H1 (cell line): Measurements from ENCODE around the gene CGREF1. TPM values are rescaled to one million over a fixed set of nuclear protein-coding genes. Genes with fewer than 3 reads are reported as not detected.

ENCODE experiments used
- CTCF ChIA-PET: fragments of 300-600 bp; sonication (Branson Sonifier 250); formaldehyde crosslinking; loops from one replicate; lab custom pipeline; 2021; ENCODE audit not compliant: partially characterized antibody; lab: Charles Lee
- POLR2A ChIA-PET: fragments of 300-600 bp; sonication (Branson Sonifier 250); formaldehyde crosslinking; loops from one replicate; lab custom pipeline; 2021; ENCODE audit warnings: inconsistent platforms; ENCODE audit not compliant: partially characterized antibody; lab: Charles Lee
- DNase-seq, 2 experiments: peaks; one replicate each; pipeline versions ENCODE4 v3.0.0 to v3.0.0-alpha.2; 2010 to 2022; ENCODE audit warnings: low spot score in 2 of 2, low read depth in 1 of 2, mixed read lengths in 1 of 2
- FAIRE-seq: peaks from 2 replicates; lab custom pipeline; 2011; peaks lifted over from hg19 to GRCh38; lab: Jason Lieb, UNC
- H2AFZ ChIP-seq: 2 replicates; pipeline ENCODE4 v1.8.1; 2012; ENCODE audit warnings: low read length, inconsistent platforms
- H2AK5ac ChIP-seq: 2 replicates; pipeline ENCODE4 v1.6.1; 2013; ENCODE audit warnings: low read depth, low read length
- H2BK120ac ChIP-seq: replicated peaks from 2 replicates; pipeline ENCODE3; 2013; ENCODE audit warnings: low read depth, low read length, inconsistent platforms
- H2BK12ac ChIP-seq: 2 replicates; pipeline ENCODE4 v1.6.1; 2013; ENCODE audit warnings: low read depth, low read length
- H2BK15ac ChIP-seq: 2 replicates; pipeline ENCODE4 v1.6.1; 2013; ENCODE audit warnings: low read length
- H2BK20ac ChIP-seq: 2 replicates; pipeline ENCODE4 v1.6.1; 2013; ENCODE audit warnings: low read length
- H2BK5ac ChIP-seq: 2 replicates; pipeline ENCODE4 v1.6.1; 2013; ENCODE audit warnings: low read depth, low read length
- H3K14ac ChIP-seq: 2 replicates; pipeline ENCODE4 v1.6.1; 2013; ENCODE audit warnings: inconsistent platforms; ENCODE audit not compliant: insufficient read length
- H3K18ac ChIP-seq: 2 replicates; pipeline ENCODE4 v1.6.1; 2013; ENCODE audit warnings: low read length; ENCODE audit errors: extremely low read depth
- H3K23ac ChIP-seq: 2 replicates; pipeline ENCODE4 v1.6.1; 2013; ENCODE audit warnings: inconsistent platforms; ENCODE audit not compliant: insufficient read length
- H3K23me2 ChIP-seq: 2 replicates; pipeline ENCODE4 v1.6.1; 2013; ENCODE audit warnings: low read depth, low read length
- H3K27ac ChIP-seq: 2 replicates; pipeline ENCODE4 v1.6.1; 2011; ENCODE audit warnings: low read depth, low read length, inconsistent platforms
- H3K27me3 ChIP-seq, 4 experiments: replicated peaks in 1 of 4; 1 replicate in 1 of 4; 2 replicates in 3 of 4; pipeline versions ENCODE4 v1.6.1 to v1.8.1; 2011 to 2013; ENCODE audit warnings: low read length in 3 of 4, mild to moderate bottlenecking in 3 of 4, inconsistent platforms in 2 of 4, mixed read lengths in 2 of 4, moderate library complexity in 1 of 4; ENCODE audit not compliant: control insufficient read depth in 3 of 4, insufficient read depth in 3 of 4; ENCODE audit errors: extremely low read depth in 1 of 4
- H3K36me3 ChIP-seq, 4 experiments: 2 replicates each; pipeline versions ENCODE4 v1.6.1 to v1.8.1; 2011 to 2013; ENCODE audit warnings: mild to moderate bottlenecking in 4 of 4, low read length in 3 of 4, moderate library complexity in 2 of 4, control low read depth in 1 of 4, inconsistent platforms in 1 of 4; ENCODE audit not compliant: insufficient read depth in 4 of 4, control insufficient read depth in 2 of 4
- H3K4ac ChIP-seq: replicated peaks from 2 replicates; pipeline ENCODE3; 2013; ENCODE audit warnings: low read length, low read depth, mixed read lengths, inconsistent platforms; ENCODE audit not compliant: insufficient read length
- H3K4me1 ChIP-seq, 4 experiments: replicated peaks in 1 of 4; 1 replicate in 1 of 4; 2 replicates in 3 of 4; pipeline versions ENCODE4 v1.6.1 to v1.8.1; 2011 to 2013; ENCODE audit warnings: low read length in 3 of 4, inconsistent platforms in 2 of 4, mixed read lengths in 1 of 4; ENCODE audit not compliant: insufficient read depth in 4 of 4, control insufficient read depth in 3 of 4
- H3K4me2 ChIP-seq, 2 experiments: 2 replicates each; pipeline versions ENCODE4 v1.6.1 to v1.8.1; 2011 to 2013; ENCODE audit warnings: low read depth in 2 of 2, low read length in 2 of 2, control low read depth in 1 of 2, inconsistent platforms in 1 of 2, mild to moderate bottlenecking in 1 of 2; ENCODE audit not compliant: insufficient read depth in 1 of 2
- H3K4me3 ChIP-seq, 4 experiments: fragments of 200-600, 300-600 bp in 1 of 4; sonication (generic), shearing (Covaris generic), sonication (Bioruptor Twin) in 1 of 4; 2 replicates each; pipeline versions ENCODE4 v1.5.1 to v1.8.1; 2011 to 2016; ENCODE audit warnings: low read length in 4 of 4, low read depth in 3 of 4, control low read depth in 2 of 4, inconsistent platforms in 2 of 4, mild to moderate bottlenecking in 2 of 4, mixed read lengths in 1 of 4, moderate library complexity in 1 of 4; ENCODE audit not compliant: insufficient read depth in 2 of 4; ENCODE audit errors: extremely low read depth in 1 of 4
- H3K56ac ChIP-seq: replicated peaks from 2 replicates; pipeline ENCODE3; 2013; ENCODE audit warnings: low read depth, mild to moderate bottlenecking, mixed read lengths, low read length, inconsistent platforms; ENCODE audit not compliant: insufficient read length
- H3K79me1 ChIP-seq: 2 replicates; pipeline ENCODE4 v1.6.1; 2013; ENCODE audit warnings: low read depth, low read length, control low read depth
- H3K79me2 ChIP-seq, 2 experiments: 2 replicates each; pipeline versions ENCODE4 v1.6.1 to v1.8.1; 2012 to 2013; ENCODE audit warnings: low read length in 2 of 2, mild to moderate bottlenecking in 2 of 2, inconsistent platforms in 1 of 2; ENCODE audit not compliant: insufficient read depth in 2 of 2, control insufficient read depth in 1 of 2
- H3K9ac ChIP-seq, 4 experiments: replicated peaks in 1 of 4; 1 replicate in 1 of 4; 2 replicates in 3 of 4; pipeline versions ENCODE4 v1.6.1 to v1.8.1; 2011 to 2013; ENCODE audit warnings: low read depth in 3 of 4, low read length in 3 of 4, control low read depth in 2 of 4, mild to moderate bottlenecking in 2 of 4, moderate library complexity in 2 of 4, inconsistent platforms in 1 of 4; ENCODE audit errors: extremely low read depth in 1 of 4
- H3K9me3 ChIP-seq, 2 experiments: 2 replicates each; pipeline versions ENCODE4 v1.6.1 to v1.8.1; 2012 to 2013; ENCODE audit warnings: mild to moderate bottlenecking in 2 of 2, moderate library complexity in 2 of 2, control low read depth in 1 of 2, inconsistent platforms in 1 of 2, low read depth in 1 of 2, low read length in 1 of 2, mixed read lengths in 1 of 2; ENCODE audit not compliant: insufficient read depth in 2 of 2
- H4K20me1 ChIP-seq, 2 experiments: replicated peaks in 1 of 2; 2 replicates each; pipeline versions ENCODE3 to v1.8.1; 2011 to 2013; ENCODE audit warnings: inconsistent platforms in 2 of 2, low read length in 2 of 2, mild to moderate bottlenecking in 1 of 2; ENCODE audit not compliant: insufficient read depth in 2 of 2, control insufficient read depth in 1 of 2
- H4K5ac ChIP-seq: 2 replicates; pipeline ENCODE4 v1.6.1; 2013; ENCODE audit warnings: low read length, low read depth, mixed read lengths, inconsistent platforms; ENCODE audit not compliant: insufficient read length
- H4K8ac ChIP-seq: 2 replicates; pipeline ENCODE4 v1.8.0; 2013; ENCODE audit warnings: mild to moderate bottlenecking, moderate library complexity, low read length, inconsistent platforms; ENCODE audit not compliant: insufficient read depth; ENCODE audit errors: extremely low read depth
- H4K91ac ChIP-seq: replicated peaks from 2 replicates; pipeline ENCODE3; 2013; ENCODE audit warnings: low read length, mixed read lengths, inconsistent platforms; ENCODE audit not compliant: insufficient read length
- BRCA1 ChIP-seq: IDR thresholded peaks from 2 replicates; pipeline ENCODE4 v1.6.1; 2012; ENCODE audit warnings: low read depth, low read length, improper control_type of control experiment
- CHD2 ChIP-seq: IDR thresholded peaks from 2 replicates; pipeline ENCODE4 v1.6.1; 2012; ENCODE audit warnings: low read length, improper control_type of control experiment
- FOSL1 ChIP-seq: IDR thresholded peaks from 2 replicates; pipeline ENCODE4 v1.6.1; 2011; ENCODE audit warnings: mild to moderate bottlenecking, low read depth, low read length, moderate library complexity; ENCODE audit not compliant: insufficient read depth
- GABPA ChIP-seq: IDR thresholded peaks from 2 replicates; pipeline ENCODE4 v1.6.1; 2011; ENCODE audit warnings: mild to moderate bottlenecking, low read length, moderate library complexity, borderline replicate concordance; ENCODE audit not compliant: insufficient read depth
- HDAC2 ChIP-seq, 2 experiments: fragments of 300-600 bp in 1 of 2; sonication (generic) in 1 of 2; IDR thresholded peaks; 2 replicates each; pipeline ENCODE4 v1.6.1; 2011 to 2012; ENCODE audit warnings: low read depth in 2 of 2, low read length in 2 of 2, mild to moderate bottlenecking in 2 of 2, moderate library complexity in 2 of 2, borderline replicate concordance in 1 of 2, inconsistent platforms in 1 of 2
- RBBP5 ChIP-seq: IDR thresholded peaks from 2 replicates; pipeline ENCODE4 v1.7.1; 2012; ENCODE audit warnings: low read depth, mild to moderate bottlenecking, inconsistent platforms, low read length, moderate library complexity, borderline replicate concordance
- RFX5 ChIP-seq: IDR thresholded peaks from 2 replicates; pipeline ENCODE4 v1.6.1; 2011; ENCODE audit warnings: low read depth, low read length, improper control_type of control experiment, borderline replicate concordance
- RNF2 ChIP-seq: fragments of 200-900, 300-1000 bp; sonication (generic); IDR thresholded peaks from 2 replicates; pipeline ENCODE4 v1.7.1; 2016; ENCODE audit warnings: borderline replicate concordance, low read depth, mild to moderate bottlenecking, antibody characterized with exemption, low read length; ENCODE audit not compliant: poor library complexity, severe bottlenecking; ENCODE audit errors: missing control alignments
- SAP30 ChIP-seq: fragments of 300-600 bp; sonication (generic); IDR thresholded peaks from 2 replicates; pipeline ENCODE4 v1.7.1; 2012; ENCODE audit warnings: low read length, moderate library complexity, mild to moderate bottlenecking, inconsistent platforms; ENCODE audit not compliant: insufficient read depth, insufficient replicate concordance
- TAF1 ChIP-seq: IDR thresholded peaks from 2 replicates; pipeline ENCODE4 v1.6.1; 2011; ENCODE audit warnings: mild to moderate bottlenecking, low read depth, low read length
- TAF7 ChIP-seq: optimal IDR thresholded peaks from 2 replicates; pipeline ENCODE3; 2011; ENCODE audit warnings: low read depth, mild to moderate bottlenecking, inconsistent platforms, low read length, moderate library complexity, borderline replicate concordance
- YY1 ChIP-seq: IDR thresholded peaks from 2 replicates; pipeline ENCODE4 v1.6.1; 2011; ENCODE audit warnings: low read depth, mild to moderate bottlenecking, low read length
- WGBS, 2 experiments: shearing (Covaris generic) in 1 of 2; methylation state at CpG; one replicate each; pipeline versions ENCODE4 v1.1.6 to v1.1.7; 2013 to 2015; ENCODE audit warnings: low lambda C conversion rate in 2 of 2, mixed read lengths in 2 of 2, inconsistent platforms in 1 of 2, low coverage in 1 of 2, missing lambda C conversion rate in 1 of 2; ENCODE audit not compliant: insufficient replicate concordance in 2 of 2, insufficient coverage in 1 of 2, insufficient read length in 1 of 2; ENCODE audit errors: extremely low coverage in 1 of 2, missing lambda C conversion rate in 1 of 2; 5-methylcytosine and 5-hydroxymethylcytosine counted together
- polyA plus RNA-seq, 7 experiments: library from polyadenylated mRNA; depleted of rRNA in 3 of 7; stranded (reverse) in 5 of 7; unstranded in 2 of 7; fragments of >200 nt in 5 of 7; fragments of 200-250 nt in 2 of 7; gene quantifications; 1 replicate in 5 of 7; 2 replicates in 1 of 7; 4 replicates in 1 of 7; pipeline versions ENCODE4 v1.2.1 to v1.2.3, GENCODE V29; 2011 to 2013; ENCODE audit warnings: missing spikeins in 2 of 7, mixed read lengths in 2 of 7
- total RNA-seq: library from RNA; stranded (reverse); fragmentation: NEBNext Ultra II Directional; extraction: Animal tissue kit (Norgen Biotek cat#: 25700); gene quantifications from 2 replicates; pipeline ENCODE4 v1.2.1, GENCODE V29; 2021

The CGREF1 gene
- total and polyA plus RNA-seq, 2 of the 8 experiments (the other 6 are each of a cell fraction or from before 2014, with no cell fraction given): 2.5 to 3.4 TPM

DNA sequence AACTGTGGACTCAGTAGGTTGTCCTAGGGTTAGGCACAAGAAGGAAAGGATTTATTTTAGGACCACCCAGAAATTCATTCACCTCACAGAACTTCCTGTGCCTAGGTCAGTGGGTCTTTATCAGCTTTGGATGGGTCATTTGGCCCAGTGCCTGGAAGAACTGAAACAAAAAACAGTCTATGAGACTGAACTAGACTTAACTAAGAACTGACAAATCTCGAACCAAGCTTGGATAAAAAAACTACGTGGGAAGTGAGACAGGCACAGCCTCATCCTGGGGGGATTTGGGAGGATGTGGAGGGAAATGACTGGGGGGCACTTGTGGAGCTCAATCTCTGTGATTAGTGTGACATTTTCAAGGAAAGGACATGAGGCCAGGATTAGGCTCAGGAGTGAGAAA lies 45.1 kb downstream of the CGREF1 start:
- Histone ChIP-seq H2BK12ac (no peak overlapping the region), H4K5ac (no peak overlapping the region), H2BK20ac (no peak overlapping the region), H4K20me1 (peaks cover 0 to 3% of the 10 kb centered on the region in 2 experiments), H3K4me3 (no peak overlapping the region), H3K56ac (no peak overlapping the region), H3K79me1 (peaks cover 9% of the 10 kb centered on the region; the same call in 1 of the 2 replicates), H3K9ac (no peak overlapping the region), H3K4me2 (no peak overlapping the region; a peak in 1 of 4 replicates), H3K9me3 (no peaks in the 10 kb centered on the region), H3K4ac (no peak overlapping the region), H4K8ac (no peak overlapping the region), H2AK5ac (no peak overlapping the region), H3K4me1 (peaks cover 0 to 15% (median 6%) of the 10 kb centered on the region in 4 experiments; a peak in 6 of 7 replicates), H4K91ac (no peak overlapping the region), H3K27me3 (0 out of 7 replicates have a peak, but pooled peaks cover 0 to 3% (median 0%) of the 10 kb centered on the region in 4 experiments), H3K14ac (no peak overlapping the region), H3K23me2 (peaks cover 14% of the 10 kb centered on the region; the same call in 1 of the 2 replicates), H2BK5ac (no peak overlapping the region), H3K79me2 (peaks cover 0 to 12% of the 10 kb centered on the region in 2 experiments; a peak in 3 of 4 replicates), H3K23ac (no peak overlapping the region), H2BK15ac (no peak overlapping the region), H3K36me3 (peaks cover 6 to 12% (median 7%) of the 10 kb centered on the region in 4 experiments; a peak in 6 of 8 replicates), H2BK120ac (no peak overlapping the region), H3K27ac (no peak overlapping the region), H2AFZ (no peak overlapping the region), H3K18ac (no peak overlapping the region)
- ChIA-PET CTCF (interaction anchor here (0.6 to 2.4 kb wide), 12 partner anchors 9 to 813 kb away, joined by 3 to 9 read pairs (median 3); partner anchors contain the start of genes ABHD1 and KHK), POLR2A (interaction anchor here (0.6 to 18.5 kb wide), 3 partner anchors 9 to 35 kb away, joined by 5 to 441 read pairs (median 63); partner anchors contain the start of gene AGBL5)
- DNase-seq (no peak), FAIRE-seq (no peak)
- WGBS, 2 experiments: 85% methylated on average over 2 of the region's 2 CpGs; no CpG with 5 or more reads in 1 of the 2 experiments
- TF ChIP-seq HDAC2 (IDR thresholded peaks at IDR 0.05; ENCODE audit: borderline replicate concordance in 1 of 2, low read depth in 2 of 2, low read length in 2 of 2) (no peak), YY1 (no peak), FOSL1 (no peak), TAF7 (no peak), SAP30 (no peak), BRCA1 (no peak), RFX5 (no peak), CHD2 (no peak), GABPA (no peak), RNF2 (no peak), TAF1 (no peak), RBBP5 (no peak)
